CD4-positive, CD25-positive, alpha-beta regulatory T cell (primary cell): Measurements from ENCODE around the gene MARF1. TPM values are rescaled to one million over a fixed set of nuclear protein-coding genes. Genes with fewer than 3 reads are reported as not detected.
A peak's percentile ranks its signal among the peaks of the same experiment; 100 is the strongest.
"Not testable (repeated sequence)": the region's sequence is repeated elsewhere in the genome, so short reads cannot be mapped to it uniquely, and the experiment has no call there.

Experiments
- ATAC-seq, 2 donors: fragments of 150-1000 bp; cut with Tn5 transposase; one replicate each; pipeline ENCODE4 v1.10.0; 2021; ENCODE audit warnings: low read depth in 2 of 2, moderate number of reproducible peaks in 2 of 2, moderate library complexity in 1 of 2
- DNase-seq, 3 donors: peaks; one replicate each; pipeline versions ENCODE4 v3.0.0 to v3.0.0-alpha.2; 2012 to 2022; ENCODE audit warnings: mixed read lengths in 1 of 3
- H3K27ac ChIP-seq: one replicate; pipeline ENCODE4 v1.7.0; 2013; ENCODE audit warnings: mild to moderate bottlenecking, low read length; ENCODE audit not compliant: insufficient read depth, poor library complexity, severe bottlenecking
- H3K27me3 ChIP-seq: one replicate; pipeline ENCODE4 v1.7.0; 2013; ENCODE audit warnings: low read length; ENCODE audit not compliant: control insufficient read depth, insufficient read depth
- H3K36me3 ChIP-seq: one replicate; pipeline ENCODE4 v1.7.0; 2013; ENCODE audit warnings: mild to moderate bottlenecking, low read length, moderate library complexity; ENCODE audit not compliant: control insufficient read depth, insufficient read depth
- H3K4me1 ChIP-seq: 2 replicates; pipeline ENCODE4 v1.7.0; 2013; ENCODE audit warnings: mild to moderate bottlenecking, low read length; ENCODE audit not compliant: insufficient read depth, control insufficient read depth, poor library complexity, severe bottlenecking
- H3K4me3 ChIP-seq: one replicate; pipeline ENCODE4 v1.7.0; 2013; ENCODE audit warnings: low read depth, mild to moderate bottlenecking, low read length, moderate library complexity
- H3K9me3 ChIP-seq, 2 experiments: 1 replicate in 1 of 2; 2 replicates in 1 of 2; pipeline ENCODE4 v1.7.0; 2013; ENCODE audit warnings: low read length in 2 of 2, mild to moderate bottlenecking in 1 of 2, moderate library complexity in 1 of 2; ENCODE audit not compliant: control insufficient read depth in 2 of 2
- H3K27ac Mint-ChIP-seq, 3 donors: one replicate each; pipeline ENCODE4 v1.8.0; 2020 to 2022; ENCODE audit warnings: mild to moderate bottlenecking in 3 of 3, mixed read lengths in 3 of 3, moderate library complexity in 2 of 3
- H3K27me3 Mint-ChIP-seq: one replicate; pipeline ENCODE4 v1.8.0; 2022; ENCODE audit warnings: mild to moderate bottlenecking, mixed read lengths
- H3K36me3 Mint-ChIP-seq: one replicate; pipeline ENCODE4 v1.8.0; 2020; ENCODE audit warnings: mixed read lengths
- H3K4me1 Mint-ChIP-seq, 4 donors: one replicate each; pipeline ENCODE4 v1.8.0; 2020 to 2022; ENCODE audit warnings: mixed read lengths in 4 of 4, mild to moderate bottlenecking in 1 of 4
- H3K4me3 Mint-ChIP-seq, 4 donors: one replicate each; pipeline ENCODE4 v1.8.0; 2020 to 2022; ENCODE audit warnings: mild to moderate bottlenecking in 4 of 4, mixed read lengths in 4 of 4, moderate library complexity in 3 of 4
- H3K9me3 Mint-ChIP-seq, 7 donors: one replicate each; pipeline ENCODE4 v1.8.0; 2020 to 2022; ENCODE audit warnings: mixed read lengths in 7 of 7, mild to moderate bottlenecking in 3 of 7, moderate library complexity in 2 of 7
- polyA plus RNA-seq, 4 donors: library from polyadenylated mRNA; unstranded; fragments of 300-500 nt; fragmentation: Illumina TruSeq; gene quantifications; one replicate each; pipeline ENCODE4 v1.2.3, GENCODE V29; 2021
- total RNA-seq: library from RNA; stranded (reverse); gene quantifications from one replicate; pipeline ENCODE4 v1.2.3, GENCODE V29; 2022

Gene MARF1
- total and polyA plus RNA-seq, 5 donors from 2014 or later: 13.7 to 208 (median 17.7) TPM

- H3K4me1 ChIP-seq: no peaks in the 10 kb centered on the region
- H3K27me3 Mint-ChIP-seq: no peaks in the 10 kb centered on the region
- no peak for ATAC-seq
- H3K36me3 Mint-ChIP-seq: no peaks in the 10 kb centered on the region
- no peak overlapping the region for H3K27ac ChIP-seq
- no peak overlapping the region for H3K4me3 Mint-ChIP-seq
- no peaks in the 10 kb centered on the region for H3K27me3 ChIP-seq
- H3K36me3 ChIP-seq: no peaks in the 10 kb centered on the region
- H3K9me3 Mint-ChIP-seq: peaks cover 0 to 1% (median 0%) of the 10 kb centered on the region in 7 donors
- H3K27ac Mint-ChIP-seq: no peak overlapping the region
- DNase-seq: no peak
- no peaks in the 10 kb centered on the region for H3K9me3 ChIP-seq
- H3K4me3 ChIP-seq: no peak overlapping the region
- no peaks in the 10 kb centered on the region for H3K4me1 Mint-ChIP-seq
Measured at GRCh38 chr16:15559176-15559575, 83.8 kb downstream of the MARF1 start.

- Histone ChIP-seq H3K9me3 (no peaks in the 10 kb centered on the region), H3K4me3 (no peak overlapping the region), H3K4me1 (no peaks in the 10 kb centered on the region), H3K36me3 (no peaks in the 10 kb centered on the region), H3K27ac (no peak overlapping the region), H3K27me3 (no peaks in the 10 kb centered on the region)
- Mint-ChIP-seq H3K27me3 (no peaks in the 10 kb centered on the region), H3K27ac (peak overlapping the region in 1 of 3 donors; percentile 25), H3K9me3 (peaks cover 0 to 1% (median 0%) of the 10 kb centered on the region in 7 donors), H3K36me3 (no peaks in the 10 kb centered on the region), H3K4me3 (no peak overlapping the region), H3K4me1 (no peaks in the 10 kb centered on the region)
- DNase-seq (no peak), ATAC-seq (no peak)
Measured at GRCh38 chr16:15557258-15557657, 85.7 kb downstream of the MARF1 start.

GRCh38 chr16:15556130-15556529 lies 86.8 kb downstream of the MARF1 start:
- DNase-seq (no peak), ATAC-seq (no peak)
- H3K4me3 Mint-ChIP-seq: no peak overlapping the region
- H3K36me3 Mint-ChIP-seq: no peaks in the 10 kb centered on the region
- H3K9me3 Mint-ChIP-seq: peaks cover 0 to 1% (median 0%) of the 10 kb centered on the region in 7 donors
- no peak overlapping the region for H3K27ac Mint-ChIP-seq
- peaks cover 4% of the 10 kb centered on the region for H3K27me3 Mint-ChIP-seq
- Histone ChIP-seq H3K36me3 (no peaks in the 10 kb centered on the region), H3K27me3 (no peaks in the 10 kb centered on the region), H3K4me3 (no peak overlapping the region), H3K9me3 (no peaks in the 10 kb centered on the region), H3K27ac (no peak overlapping the region), H3K4me1 (no peaks in the 10 kb centered on the region)
- H3K4me1 Mint-ChIP-seq: no peaks in the 10 kb centered on the region

GRCh38 chr16:15553313-15554088 lies 89.5 kb downstream of the MARF1 start:
- Histone ChIP-seq H3K27ac (no peak overlapping the region), H3K36me3 (no peaks in the 10 kb centered on the region), H3K4me3 (no peak overlapping the region), H3K27me3 (no peaks in the 10 kb centered on the region), H3K9me3 (no peaks in the 10 kb centered on the region), H3K4me1 (no peaks in the 10 kb centered on the region)
- no peaks in the 10 kb centered on the region for H3K9me3 Mint-ChIP-seq
- H3K4me3 Mint-ChIP-seq: no peak overlapping the region
- H3K27ac Mint-ChIP-seq: peak overlapping the region in 2 of 3 donors; percentile 68 to 84
- H3K36me3 Mint-ChIP-seq: no peaks in the 10 kb centered on the region
- peaks cover 4% of the 10 kb centered on the region for H3K27me3 Mint-ChIP-seq
- no peaks in the 10 kb centered on the region for H3K4me1 Mint-ChIP-seq
- DNase-seq (no peak), ATAC-seq (no peak)

GRCh38 chr16:15552507-15552906 lies 90.4 kb downstream of the MARF1 start:
- no peak for ATAC-seq

GRCh38 chr16:15548482-15548891 lies 94.5 kb downstream of the MARF1 start:
- Mint-ChIP-seq H3K9me3 (no peaks in the 10 kb centered on the region), H3K4me3 (no peak overlapping the region), H3K4me1 (no peaks in the 10 kb centered on the region), H3K27me3 (peaks cover 4% of the 10 kb centered on the region), H3K27ac (no peak overlapping the region), H3K36me3 (no peaks in the 10 kb centered on the region)
- H3K4me3 ChIP-seq: no peak overlapping the region
- no peaks in the 10 kb centered on the region for H3K9me3 ChIP-seq
- H3K36me3 ChIP-seq: no peaks in the 10 kb centered on the region
- no peaks in the 10 kb centered on the region for H3K4me1 ChIP-seq
- ATAC-seq (no peak), DNase-seq (no peak)
- no peaks in the 10 kb centered on the region for H3K27me3 ChIP-seq
- H3K27ac ChIP-seq: no peak overlapping the region

More at GRCh38 chr16:15552507-15552906, 90.4 kb downstream of the MARF1 start:
- Histone ChIP-seq H3K36me3 (no peaks in the 10 kb centered on the region), H3K4me3 (no peak overlapping the region), H3K27ac (no peak overlapping the region), H3K27me3 (no peaks in the 10 kb centered on the region), H3K9me3 (no peaks in the 10 kb centered on the region), H3K4me1 (no peaks in the 10 kb centered on the region)
- no peaks in the 10 kb centered on the region for H3K36me3 Mint-ChIP-seq
- H3K27ac Mint-ChIP-seq: peak overlapping the region in 1 of 3 donors; percentile 63
- no peaks in the 10 kb centered on the region for H3K4me1 Mint-ChIP-seq
- H3K9me3 Mint-ChIP-seq: no peaks in the 10 kb centered on the region
- H3K4me3 Mint-ChIP-seq: no peak overlapping the region
- peaks cover 4% of the 10 kb centered on the region for H3K27me3 Mint-ChIP-seq
- DNase-seq: peak in 1 of 3 donors; percentile 13

GRCh38 chr16:15547768-15548096 lies 95.2 kb downstream of the MARF1 start:
- Mint-ChIP-seq H3K9me3 (peaks cover 0 to 2% (median 0%) of the 10 kb centered on the region in 7 donors), H3K4me1 (no peaks in the 10 kb centered on the region), H3K27ac (no peak overlapping the region), H3K27me3 (peaks cover 4% of the 10 kb centered on the region), H3K4me3 (no peak overlapping the region), H3K36me3 (no peaks in the 10 kb centered on the region)
- Histone ChIP-seq H3K27me3 (no peaks in the 10 kb centered on the region), H3K9me3 (no peaks in the 10 kb centered on the region), H3K4me3 (no peak overlapping the region), H3K36me3 (no peaks in the 10 kb centered on the region), H3K27ac (no peak overlapping the region), H3K4me1 (no peaks in the 10 kb centered on the region)
- DNase-seq (no peak), ATAC-seq (no peak)

- not testable (repeated sequence) for H3K27ac Mint-ChIP-seq, H3K9me3 Mint-ChIP-seq, H3K4me3 Mint-ChIP-seq, H3K4me1 Mint-ChIP-seq, H3K36me3 Mint-ChIP-seq, H3K4me1 ChIP-seq, H3K4me3 ChIP-seq, H3K9me3 ChIP-seq, H3K27me3 Mint-ChIP-seq, ATAC-seq, H3K27ac ChIP-seq, H3K27me3 ChIP-seq, H3K36me3 ChIP-seq, DNase-seq
Measured at GRCh38 chr16:15547072-15547767, 95.7 kb downstream of the MARF1 start.
